Activated CD4-positive, CD25-positive, alpha-beta regulatory T cell (primary cell): ENCODE data around the gene FRRS1.

ENCODE experiments used
- DNase-seq, 4 experiments: peaks; one replicate each; lab custom pipeline; 2025; lab: John Stamatoyannopoulos, UW

Gene FRRS1

DNA sequence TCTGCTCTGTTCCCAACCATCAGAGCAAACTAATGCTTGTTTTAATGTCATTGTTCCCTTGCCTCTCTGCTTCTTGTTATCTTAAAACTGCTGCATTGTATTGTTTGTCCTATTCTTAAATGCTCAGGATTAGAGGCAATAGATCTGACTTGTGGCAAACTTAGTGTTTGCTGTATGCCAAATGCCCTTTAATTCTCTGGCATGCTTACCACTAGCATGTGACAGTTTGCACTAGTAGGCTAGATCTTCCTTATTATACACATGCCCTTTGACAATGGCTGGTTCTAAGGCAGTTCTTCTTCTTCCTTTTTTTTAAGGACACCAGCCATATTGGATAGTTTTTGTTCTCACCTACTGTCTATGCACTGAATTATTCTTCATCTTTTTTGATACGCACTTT is 90.4 kb downstream of the FRRS1 start:
- DNase-seq, result no peak

DNA sequence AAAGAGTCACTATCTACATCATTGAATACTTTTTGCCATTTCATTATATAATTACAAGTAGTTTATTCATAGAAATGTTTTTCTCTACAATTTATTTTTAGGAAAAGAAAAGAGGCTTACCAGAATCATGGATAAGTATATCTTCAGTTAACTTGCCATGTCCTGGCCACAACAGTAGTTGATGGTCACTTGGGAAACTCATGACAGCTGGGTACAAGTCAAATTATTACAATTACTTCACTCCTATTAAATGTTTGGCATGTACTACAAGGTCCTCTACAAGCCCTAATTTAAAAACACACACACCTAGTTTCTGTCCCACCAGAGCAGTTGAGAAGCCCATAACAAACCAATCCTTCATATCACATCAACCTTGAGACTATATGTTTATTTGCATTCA is 91.1 kb downstream of the FRRS1 start:
- no peak for DNase-seq

DNA sequence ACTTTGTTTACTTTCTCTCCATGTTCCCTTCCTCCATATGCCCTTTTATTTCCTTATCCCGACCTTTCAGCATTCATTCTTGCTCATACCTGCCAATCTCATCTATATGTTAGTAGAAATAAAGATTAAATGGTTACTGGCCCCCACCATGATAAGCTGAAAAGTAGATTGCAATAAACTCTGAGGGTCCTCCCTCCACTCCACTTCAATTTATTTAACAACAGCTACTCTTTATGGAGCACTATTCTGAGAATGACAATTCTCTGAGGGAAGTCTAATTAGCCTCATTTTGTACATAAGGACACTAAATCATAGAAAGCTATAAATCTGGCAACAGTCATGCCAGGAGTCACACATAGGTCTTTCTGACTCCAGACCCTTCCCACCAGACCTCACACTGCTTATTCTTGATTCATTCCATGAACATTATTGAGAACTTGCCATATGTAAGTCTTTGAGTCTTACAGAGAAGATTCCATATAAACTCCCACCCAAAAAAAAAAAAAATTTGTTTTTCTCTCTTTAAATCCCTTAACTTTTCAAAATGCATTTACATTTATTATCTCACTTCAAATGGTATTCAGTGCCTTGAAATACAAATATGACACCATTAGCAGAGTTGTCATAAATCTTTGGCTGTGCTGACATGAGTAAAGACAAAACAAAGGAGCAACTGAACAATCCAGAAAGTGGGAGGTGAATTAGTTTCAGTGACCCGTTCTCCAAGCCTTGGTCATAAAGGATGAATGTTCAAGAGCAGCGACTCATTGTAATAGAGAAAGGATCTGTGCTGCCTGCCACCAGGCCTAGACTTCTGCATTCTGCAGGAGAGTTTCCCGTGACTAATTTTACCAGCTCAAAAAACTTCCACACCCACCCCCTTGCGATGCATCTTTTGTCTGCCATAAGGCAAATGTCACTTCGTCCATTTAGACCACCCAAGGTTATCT is 92.0 kb downstream of the FRRS1 start:
- no peak for DNase-seq

DNA sequence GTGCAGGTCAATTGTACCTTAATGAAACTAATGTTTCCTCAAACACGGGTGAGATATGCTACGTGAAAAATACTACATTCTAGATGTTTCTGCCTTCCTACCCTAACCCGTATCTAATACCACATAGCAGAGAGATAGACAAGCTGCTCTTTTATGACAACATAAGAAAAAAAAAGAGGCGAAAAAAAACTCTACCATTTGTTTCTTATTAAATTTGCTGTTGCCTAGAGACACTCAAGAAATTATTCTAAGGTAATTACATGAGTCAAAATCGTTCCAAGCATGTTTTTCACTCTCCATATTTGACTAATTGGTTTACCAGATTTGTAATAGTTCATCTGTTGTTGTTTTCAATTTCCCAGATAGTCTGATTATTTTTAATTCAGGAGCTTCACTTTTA is 93.1 kb downstream of the FRRS1 start:
- DNase-seq, result no peak

DNA sequence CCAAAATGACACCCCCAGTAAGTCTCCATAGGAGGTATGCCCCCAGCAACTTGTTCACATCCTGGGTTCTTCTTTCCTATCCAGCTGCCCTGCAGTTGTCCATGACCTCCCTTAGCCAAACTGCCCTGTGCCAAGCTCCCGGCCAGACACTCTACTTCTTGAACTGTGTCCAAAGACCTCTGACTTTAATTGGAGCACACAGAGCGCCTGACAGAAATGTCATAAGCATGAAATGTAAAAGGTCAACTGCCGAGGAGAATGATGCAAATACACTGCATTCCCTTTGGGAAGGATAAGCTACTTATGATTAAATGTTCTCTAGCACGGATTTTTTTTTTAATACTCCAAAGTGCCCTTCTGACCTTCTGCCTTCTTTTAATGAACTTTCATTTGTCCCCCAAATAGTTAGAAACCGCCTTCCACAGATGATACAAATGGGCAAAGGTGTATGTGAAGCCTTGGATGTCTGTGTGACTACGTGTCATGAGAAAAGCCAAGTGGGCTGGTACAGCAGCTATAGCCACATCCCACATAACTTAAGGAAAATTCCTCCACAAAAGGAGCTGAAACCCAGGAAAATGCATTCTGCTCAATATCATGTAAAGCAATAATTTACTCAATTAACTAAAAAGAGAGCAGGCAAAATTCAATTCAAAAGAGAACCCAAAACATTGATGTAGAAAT is 93.8 kb downstream of the FRRS1 start:
- DNase-seq, result no peak

DNA sequence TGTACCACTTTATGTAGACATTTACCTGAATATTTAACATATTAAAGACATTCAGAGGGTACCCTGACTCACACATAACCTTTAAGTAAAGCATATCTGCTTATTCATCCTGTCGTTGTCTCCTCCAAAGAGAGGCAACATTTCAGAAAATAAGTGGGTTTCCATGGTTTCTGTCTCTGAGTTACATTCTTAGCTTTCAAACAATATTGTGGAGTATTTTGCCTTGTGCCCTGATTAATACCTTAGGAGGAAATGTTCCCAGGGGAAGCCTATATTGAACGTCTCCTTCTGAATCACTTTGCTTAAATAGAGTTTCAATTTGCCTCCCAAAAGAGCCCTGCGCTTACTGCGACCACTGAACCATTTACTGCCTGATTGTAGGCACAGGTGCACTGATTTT is 94.4 kb downstream of the FRRS1 start:
- no peak for DNase-seq

DNA sequence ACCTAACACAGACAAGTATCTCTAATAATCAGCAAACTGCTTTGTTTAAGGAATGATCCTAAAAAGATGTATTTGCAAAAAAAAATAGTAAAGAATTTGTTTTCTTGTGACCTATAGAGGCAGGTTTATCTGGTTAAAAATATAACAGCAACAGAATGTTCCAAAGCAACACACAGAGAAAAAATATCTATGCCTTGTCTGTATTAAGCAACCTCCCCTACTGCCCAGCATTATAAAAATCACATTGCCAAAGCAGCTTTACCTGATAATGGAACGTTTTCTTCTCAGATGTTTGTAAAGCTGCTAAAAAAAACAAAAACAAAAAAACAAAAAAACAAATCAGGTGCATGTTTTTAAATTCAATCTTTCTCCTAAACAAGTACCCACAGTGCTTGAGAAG is 95.9 kb downstream of the FRRS1 start:
- DNase-seq, result no peak

DNA sequence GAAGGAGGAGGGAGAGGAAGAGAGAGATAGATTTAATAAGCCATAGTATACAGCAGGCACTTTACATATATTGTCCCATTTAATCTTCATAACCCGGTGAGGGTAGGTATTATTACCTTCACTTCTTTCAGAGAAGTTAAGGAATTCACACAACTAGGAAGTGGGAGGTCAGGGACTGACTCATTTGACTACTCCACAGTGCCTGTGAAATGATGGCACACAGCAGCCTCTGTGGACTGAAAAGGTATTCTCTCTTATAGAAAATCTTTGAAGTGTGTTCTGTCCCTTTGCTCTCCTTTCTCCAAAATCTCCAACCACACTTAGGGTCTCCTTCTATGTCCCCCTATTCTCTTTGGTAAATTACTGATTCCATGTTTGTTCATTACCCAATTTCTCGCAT is 96.6 kb downstream of the FRRS1 start:
- no peak for DNase-seq

DNA sequence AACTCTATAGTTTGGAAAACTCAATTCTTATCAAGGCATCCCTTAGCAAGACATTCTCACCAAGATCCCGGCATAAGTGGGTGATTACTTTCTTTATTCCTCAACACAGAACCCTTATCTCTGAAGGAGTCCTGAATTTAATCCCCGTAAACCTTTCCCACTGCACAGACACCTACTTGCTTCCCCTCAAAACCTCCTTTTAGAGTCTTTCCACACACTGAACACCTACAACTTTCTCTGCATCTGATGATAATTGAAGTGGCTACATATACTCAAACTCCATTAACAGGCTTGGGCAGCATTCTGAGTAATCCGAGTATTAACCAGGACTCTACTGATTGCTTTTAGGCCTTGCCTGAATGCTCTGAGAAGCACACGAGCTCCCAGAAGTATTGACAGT is 97.1 kb downstream of the FRRS1 start:
- DNase-seq, result no peak

DNA sequence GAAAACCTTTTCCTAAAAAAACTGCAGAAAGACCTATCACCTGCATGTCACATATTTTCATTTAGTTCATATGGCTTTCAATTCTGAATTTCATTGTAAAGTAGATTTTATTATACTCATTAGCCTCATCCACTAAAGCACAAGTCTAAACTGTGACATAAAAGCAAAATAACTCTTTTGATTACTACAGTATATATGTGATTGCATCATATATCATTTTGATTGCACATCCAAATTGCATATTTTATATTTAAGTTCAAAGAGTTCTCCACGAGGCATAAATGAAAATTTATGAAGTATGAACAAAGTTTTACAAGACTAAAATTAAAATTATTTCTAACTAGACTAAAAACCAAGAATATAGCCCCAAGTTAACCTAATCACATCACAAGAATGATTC is 101.2 kb downstream of the FRRS1 start:
- DNase-seq, result no peak

DNA sequence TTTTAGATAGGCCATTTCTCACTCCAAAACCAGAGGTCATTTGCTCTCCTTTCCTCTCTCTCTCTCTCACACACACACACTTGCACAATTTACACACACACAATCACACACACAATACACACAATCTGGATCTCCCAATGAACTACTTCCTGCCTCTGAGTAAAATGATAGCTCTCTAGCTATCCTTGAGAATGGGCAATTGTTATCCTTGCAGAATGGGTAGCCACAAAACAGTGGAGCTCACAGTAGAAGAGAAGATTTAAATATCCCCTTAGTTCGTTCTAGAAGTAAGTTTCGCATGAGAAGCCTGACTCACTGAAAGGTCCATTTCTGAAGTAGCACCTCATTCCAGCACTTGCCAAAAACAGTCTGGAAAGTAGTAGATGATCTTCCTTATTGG is 102.9 kb downstream of the FRRS1 start:
- DNase-seq, result no peak

DNA sequence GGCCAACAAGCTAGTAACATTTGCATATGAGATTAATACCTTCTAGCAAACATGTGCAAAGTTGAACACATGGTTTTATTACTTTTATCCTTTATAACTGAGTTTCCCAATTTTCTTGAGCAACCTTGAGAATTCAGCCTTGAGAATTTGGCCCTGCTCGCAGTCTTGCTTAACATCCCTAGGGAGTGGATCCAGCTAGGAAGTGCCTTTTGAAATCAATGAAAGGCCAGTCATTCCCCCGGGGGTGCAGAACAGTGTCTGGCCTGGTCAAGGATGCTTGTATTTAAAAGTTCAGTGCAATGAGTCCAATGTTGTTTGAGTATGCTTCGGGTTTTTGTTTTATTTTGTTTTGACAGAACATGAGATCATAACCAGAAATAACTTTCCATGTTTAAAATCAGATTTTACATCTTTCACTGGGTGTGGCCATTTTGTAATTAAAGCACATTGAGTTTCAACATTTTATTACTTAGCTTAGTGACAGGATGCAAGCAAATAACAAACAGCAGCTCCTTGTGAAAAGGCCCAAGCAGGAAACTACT is 103.8 kb downstream of the FRRS1 start:
- no peak for DNase-seq

DNA sequence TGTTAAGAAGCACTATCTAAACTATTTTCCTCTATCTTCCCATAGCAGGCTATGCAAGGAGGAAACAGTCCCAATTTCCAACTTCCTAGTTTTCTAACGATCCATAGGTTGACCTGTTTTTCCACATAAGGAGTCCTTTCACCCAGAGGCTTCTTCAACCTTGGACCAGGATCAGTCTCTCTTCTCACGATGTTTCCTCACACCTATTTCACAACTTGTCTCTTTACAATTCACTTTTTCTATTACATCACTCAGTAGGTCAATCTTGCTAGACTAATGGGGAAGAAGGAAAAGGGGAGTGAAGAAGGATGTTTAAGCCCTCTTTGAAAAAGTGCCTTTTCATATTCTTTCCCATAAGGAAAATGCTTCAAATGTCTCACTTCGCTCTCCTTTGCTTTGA is 104.7 kb downstream of the FRRS1 start:
- DNase-seq, result no peak

DNA sequence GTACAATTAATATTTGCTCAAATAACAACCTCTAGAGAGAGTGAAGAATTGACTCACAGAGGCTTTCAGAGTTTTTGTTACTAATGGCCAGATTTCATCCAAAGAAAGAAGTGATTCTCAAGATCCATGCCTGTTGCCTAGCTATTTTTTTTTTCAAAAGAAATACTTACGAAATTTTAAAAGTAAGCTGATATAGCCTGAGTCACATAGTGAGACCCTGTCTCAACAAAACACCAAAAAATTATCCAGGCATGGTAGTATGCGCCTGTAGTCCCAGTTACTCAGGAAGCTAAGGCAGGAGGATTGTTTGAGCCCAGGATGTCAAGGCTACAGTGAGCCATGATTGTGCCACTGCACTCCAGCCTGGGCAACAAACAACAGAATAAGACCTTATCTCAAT is 105.9 kb downstream of the FRRS1 start:
- DNase-seq, result no peak

DNA sequence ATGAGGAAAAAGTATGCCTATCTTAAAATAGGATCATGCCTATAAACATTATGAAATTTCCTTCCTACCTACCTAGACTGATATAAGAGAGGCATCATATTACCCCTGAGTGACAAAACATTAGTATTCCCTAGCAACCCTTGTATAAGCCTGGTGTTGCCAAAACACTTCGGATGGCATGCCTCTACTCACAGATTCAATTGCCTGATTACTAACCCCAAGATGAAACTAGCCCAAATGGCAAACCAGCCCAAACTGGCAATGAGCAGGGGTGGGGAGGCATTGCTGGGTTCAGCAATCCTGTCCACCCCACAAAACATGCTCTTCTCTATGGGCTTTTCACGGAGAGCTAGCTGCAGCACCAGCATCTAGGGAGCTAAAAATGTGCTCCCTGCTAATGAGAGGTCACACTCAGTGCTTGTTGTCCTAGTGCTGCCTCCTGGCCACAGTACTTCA is 106.7 kb downstream of the FRRS1 start:
- no peak for DNase-seq
